ENCODE measurements around the gene ESR1. TPM values are rescaled to one million over a fixed set of nuclear protein-coding genes. Genes with fewer than 3 reads are reported as not detected.

ESR1 gene
- total and polyA plus RNA-seq, 4 donors = 0.05 to 16.1 (median 6.3) TPM

DNA sequence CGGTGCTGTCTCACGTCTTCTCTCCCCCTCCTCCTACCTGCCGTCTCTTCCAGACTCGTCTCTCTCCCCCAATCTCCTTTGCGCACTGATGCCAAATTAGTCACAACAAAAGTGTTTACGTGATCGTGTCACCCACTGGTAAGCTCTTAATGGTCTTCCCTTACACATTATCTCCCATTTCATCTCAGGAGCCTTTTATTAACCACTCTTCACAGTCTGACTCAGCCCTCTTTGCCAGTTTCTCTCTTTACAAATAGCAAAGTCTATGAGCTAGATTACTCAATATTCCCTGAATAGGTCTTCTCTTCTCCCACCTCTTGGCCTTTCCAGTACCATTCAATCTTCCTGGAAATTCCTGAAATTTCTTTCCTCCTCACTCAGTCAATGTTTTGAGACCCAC is 247.0 kb downstream of the ESR1 start:
- H3K36me3 ChIP-seq (ENCODE audit: control insufficient read depth in 4 of 4, insufficient read depth in 3 of 4, low read depth in 1 of 4, low read length in 3 of 4) = peaks cover 0 to 8% (median 0%) of the 10 kb centered on the region in 4 donors
- TF ChIP-seq EGR1 (IDR thresholded peaks at IDR 0.05; ENCODE audit: low read depth in 2 of 2) (no peak), GABPA (IDR thresholded peaks at IDR 0.05 in 1 of 2, conservative IDR thresholded peaks at IDR 0.05 in 1 of 2) (no peak), RAD21 (IDR thresholded peaks at IDR 0.05) (no peak), HNF4A (conservative IDR thresholded peaks at IDR 0.05) (peak; percentile 64 to 66), FOXA2 (IDR thresholded peaks at IDR 0.05) (peak; percentile 28), SP1 (IDR thresholded peaks at IDR 0.05) (no peak), YY1 (IDR thresholded peaks at IDR 0.05) (peak; percentile 26), RXRA (IDR thresholded peaks at IDR 0.05) (peak; percentile 20 to 39)
- TF ChIP-seq, protein P1, sequence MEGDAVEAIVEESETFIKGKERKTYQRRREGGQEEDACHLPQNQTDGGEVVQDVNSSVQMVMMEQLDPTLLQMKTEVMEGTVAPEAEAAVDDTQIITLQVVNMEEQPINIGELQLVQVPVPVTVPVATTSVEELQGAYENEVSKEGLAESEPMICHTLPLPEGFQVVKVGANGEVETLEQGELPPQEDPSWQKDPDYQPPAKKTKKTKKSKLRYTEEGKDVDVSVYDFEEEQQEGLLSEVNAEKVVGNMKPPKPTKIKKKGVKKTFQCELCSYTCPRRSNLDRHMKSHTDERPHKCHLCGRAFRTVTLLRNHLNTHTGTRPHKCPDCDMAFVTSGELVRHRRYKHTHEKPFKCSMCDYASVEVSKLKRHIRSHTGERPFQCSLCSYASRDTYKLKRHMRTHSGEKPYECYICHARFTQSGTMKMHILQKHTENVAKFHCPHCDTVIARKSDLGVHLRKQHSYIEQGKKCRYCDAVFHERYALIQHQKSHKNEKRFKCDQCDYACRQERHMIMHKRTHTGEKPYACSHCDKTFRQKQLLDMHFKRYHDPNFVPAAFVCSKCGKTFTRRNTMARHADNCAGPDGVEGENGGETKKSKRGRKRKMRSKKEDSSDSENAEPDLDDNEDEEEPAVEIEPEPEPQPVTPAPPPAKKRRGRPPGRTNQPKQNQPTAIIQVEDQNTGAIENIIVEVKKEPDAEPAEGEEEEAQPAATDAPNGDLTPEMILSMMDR (IDR thresholded peaks at IDR 0.05; ENCODE audit: low read depth, low read length, missing input control) = no peak
- TF ChIP-seq, protein P2, sequence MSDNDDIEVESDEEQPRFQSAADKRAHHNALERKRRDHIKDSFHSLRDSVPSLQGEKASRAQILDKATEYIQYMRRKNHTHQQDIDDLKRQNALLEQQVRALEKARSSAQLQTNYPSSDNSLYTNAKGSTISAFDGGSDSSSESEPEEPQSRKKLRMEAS (IDR thresholded peaks at IDR 0.05) = no peak
- TF ChIP-seq, protein P3, sequence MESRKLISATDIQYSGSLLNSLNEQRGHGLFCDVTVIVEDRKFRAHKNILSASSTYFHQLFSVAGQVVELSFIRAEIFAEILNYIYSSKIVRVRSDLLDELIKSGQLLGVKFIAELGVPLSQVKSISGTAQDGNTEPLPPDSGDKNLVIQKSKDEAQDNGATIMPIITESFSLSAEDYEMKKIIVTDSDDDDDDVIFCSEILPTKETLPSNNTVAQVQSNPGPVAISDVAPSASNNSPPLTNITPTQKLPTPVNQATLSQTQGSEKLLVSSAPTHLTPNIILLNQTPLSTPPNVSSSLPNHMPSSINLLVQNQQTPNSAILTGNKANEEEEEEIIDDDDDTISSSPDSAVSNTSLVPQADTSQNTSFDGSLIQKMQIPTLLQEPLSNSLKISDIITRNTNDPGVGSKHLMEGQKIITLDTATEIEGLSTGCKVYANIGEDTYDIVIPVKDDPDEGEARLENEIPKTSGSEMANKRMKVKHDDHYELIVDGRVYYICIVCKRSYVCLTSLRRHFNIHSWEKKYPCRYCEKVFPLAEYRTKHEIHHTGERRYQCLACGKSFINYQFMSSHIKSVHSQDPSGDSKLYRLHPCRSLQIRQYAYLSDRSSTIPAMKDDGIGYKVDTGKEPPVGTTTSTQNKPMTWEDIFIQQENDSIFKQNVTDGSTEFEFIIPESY (IDR thresholded peaks at IDR 0.05) = no peak
- TF ChIP-seq, protein P4, sequence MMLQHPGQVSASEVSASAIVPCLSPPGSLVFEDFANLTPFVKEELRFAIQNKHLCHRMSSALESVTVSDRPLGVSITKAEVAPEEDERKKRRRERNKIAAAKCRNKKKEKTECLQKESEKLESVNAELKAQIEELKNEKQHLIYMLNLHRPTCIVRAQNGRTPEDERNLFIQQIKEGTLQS (IDR thresholded peaks at IDR 0.05) = no peak
- no peak overlapping the region for H3K9ac ChIP-seq (ENCODE audit: low read depth in 1 of 2, low read length in 2 of 2)
- peaks cover 0 to 5% (median 2%) of the 10 kb centered on the region in 4 donors for H3K4me1 ChIP-seq (ENCODE audit: control insufficient read depth in 4 of 4, insufficient read depth in 4 of 4, low read length in 3 of 4)
- 76% methylated on average over 7 of the region's 7 CpGs for WGBS
- H3K4me3 ChIP-seq (ENCODE audit: low read depth in 1 of 3, low read length in 3 of 3) = no peak overlapping the region
- DNase-seq (ENCODE audit: low spot score) = no peak
- no peaks in the 10 kb centered on the region for H3K9me3 ChIP-seq (ENCODE audit: control insufficient read depth in 4 of 4, low read length in 3 of 4)
- H3K27ac ChIP-seq (ENCODE audit: low read depth in 1 of 2, low read length in 2 of 2) = peak overlapping the region; percentile 19 to 29
- H3K27me3 ChIP-seq (ENCODE audit: control insufficient read depth in 4 of 4, insufficient read depth in 4 of 4, low read length in 3 of 4) = no peaks in the 10 kb centered on the region

DNA sequence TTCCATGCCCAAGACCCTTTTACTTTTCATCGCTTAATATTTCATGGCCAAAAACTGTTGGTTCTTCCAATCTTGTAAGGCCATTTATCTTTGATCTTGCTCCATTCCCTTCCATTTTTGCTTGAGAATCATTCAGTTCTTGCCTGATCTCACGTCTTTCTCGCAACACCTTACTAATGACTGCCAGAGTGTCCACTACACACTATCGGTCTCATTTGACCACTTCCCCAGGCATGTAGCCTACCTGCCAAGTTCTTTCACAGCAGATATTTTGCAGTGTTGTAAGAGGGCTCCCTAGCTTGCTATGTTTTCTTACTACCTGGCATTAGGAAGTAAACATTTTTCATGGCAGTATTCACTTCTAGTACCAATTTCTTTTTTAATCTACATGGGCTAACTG is 248.0 kb downstream of the ESR1 start:
- no peak for DNase-seq (ENCODE audit: low spot score)
- Histone ChIP-seq H3K27me3 (ENCODE audit: control insufficient read depth in 4 of 4, insufficient read depth in 4 of 4, low read length in 3 of 4) (no peaks in the 10 kb centered on the region), H3K4me1 (ENCODE audit: control insufficient read depth in 4 of 4, insufficient read depth in 4 of 4, low read length in 3 of 4) (peaks cover 0 to 5% (median 2%) of the 10 kb centered on the region in 4 donors), H3K4me3 (ENCODE audit: low read depth in 1 of 3, low read length in 3 of 3) (no peak overlapping the region), H3K27ac (ENCODE audit: low read depth in 1 of 2, low read length in 2 of 2) (peak overlapping the region in 1 of 2 donors; percentile 33), H3K9me3 (ENCODE audit: control insufficient read depth in 4 of 4, low read length in 3 of 4) (no peaks in the 10 kb centered on the region), H3K36me3 (ENCODE audit: control insufficient read depth in 4 of 4, insufficient read depth in 3 of 4, low read depth in 1 of 4, low read length in 3 of 4) (peaks cover 0 to 8% (median 0%) of the 10 kb centered on the region in 4 donors), H3K9ac (ENCODE audit: low read depth in 1 of 2, low read length in 2 of 2) (no peak overlapping the region)
- WGBS = 92% methylated on average over 4 of the region's 4 CpGs
- TF ChIP-seq TAF1 (conservative IDR thresholded peaks at IDR 0.05) (no peak), HNF4A (conservative IDR thresholded peaks at IDR 0.05) (no peak), FOXA2 (IDR thresholded peaks at IDR 0.05) (no peak), SP1 (IDR thresholded peaks at IDR 0.05) (no peak), RXRA (IDR thresholded peaks at IDR 0.05) (no peak), HNF4G (IDR thresholded peaks at IDR 0.05) (no peak), EGR1 (IDR thresholded peaks at IDR 0.05; ENCODE audit: low read depth in 2 of 2) (no peak), RAD21 (IDR thresholded peaks at IDR 0.05) (no peak), GABPA (IDR thresholded peaks at IDR 0.05 in 1 of 2, conservative IDR thresholded peaks at IDR 0.05 in 1 of 2) (no peak), YY1 (IDR thresholded peaks at IDR 0.05) (no peak), NR2F2 (IDR thresholded peaks at IDR 0.05) (no peak), FOXA1 (IDR thresholded peaks at IDR 0.05) (no peak), JUND (IDR thresholded peaks at IDR 0.05) (no peak)
- TF ChIP-seq, protein P1 (IDR thresholded peaks at IDR 0.05; ENCODE audit: low read depth, low read length, missing input control) = no peak
- TF ChIP-seq, protein P5, sequence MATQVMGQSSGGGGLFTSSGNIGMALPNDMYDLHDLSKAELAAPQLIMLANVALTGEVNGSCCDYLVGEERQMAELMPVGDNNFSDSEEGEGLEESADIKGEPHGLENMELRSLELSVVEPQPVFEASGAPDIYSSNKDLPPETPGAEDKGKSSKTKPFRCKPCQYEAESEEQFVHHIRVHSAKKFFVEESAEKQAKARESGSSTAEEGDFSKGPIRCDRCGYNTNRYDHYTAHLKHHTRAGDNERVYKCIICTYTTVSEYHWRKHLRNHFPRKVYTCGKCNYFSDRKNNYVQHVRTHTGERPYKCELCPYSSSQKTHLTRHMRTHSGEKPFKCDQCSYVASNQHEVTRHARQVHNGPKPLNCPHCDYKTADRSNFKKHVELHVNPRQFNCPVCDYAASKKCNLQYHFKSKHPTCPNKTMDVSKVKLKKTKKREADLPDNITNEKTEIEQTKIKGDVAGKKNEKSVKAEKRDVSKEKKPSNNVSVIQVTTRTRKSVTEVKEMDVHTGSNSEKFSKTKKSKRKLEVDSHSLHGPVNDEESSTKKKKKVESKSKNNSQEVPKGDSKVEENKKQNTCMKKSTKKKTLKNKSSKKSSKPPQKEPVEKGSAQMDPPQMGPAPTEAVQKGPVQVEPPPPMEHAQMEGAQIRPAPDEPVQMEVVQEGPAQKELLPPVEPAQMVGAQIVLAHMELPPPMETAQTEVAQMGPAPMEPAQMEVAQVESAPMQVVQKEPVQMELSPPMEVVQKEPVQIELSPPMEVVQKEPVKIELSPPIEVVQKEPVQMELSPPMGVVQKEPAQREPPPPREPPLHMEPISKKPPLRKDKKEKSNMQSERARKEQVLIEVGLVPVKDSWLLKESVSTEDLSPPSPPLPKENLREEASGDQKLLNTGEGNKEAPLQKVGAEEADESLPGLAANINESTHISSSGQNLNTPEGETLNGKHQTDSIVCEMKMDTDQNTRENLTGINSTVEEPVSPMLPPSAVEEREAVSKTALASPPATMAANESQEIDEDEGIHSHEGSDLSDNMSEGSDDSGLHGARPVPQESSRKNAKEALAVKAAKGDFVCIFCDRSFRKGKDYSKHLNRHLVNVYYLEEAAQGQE (IDR thresholded peaks at IDR 0.05) = no peak
- TF ChIP-seq, protein P4 (IDR thresholded peaks at IDR 0.05) = no peak
- TF ChIP-seq, protein P3 (IDR thresholded peaks at IDR 0.05) = no peak
- TF ChIP-seq, protein P2 (IDR thresholded peaks at IDR 0.05) = no peak
